Nephron progenitor cell (in vitro differentiated cells): ENCODE data around the gene HOXC9.

Experiments used
- DNase-seq: peaks from one replicate; pipeline ENCODE4 v3.0.0; 2021
- H3K27ac Mint-ChIP-seq: 2 replicates; pipeline ENCODE4 v1.8.0; 2021; ENCODE audit warnings: mild to moderate bottlenecking, moderate library complexity, mixed read lengths
- H3K27me3 Mint-ChIP-seq: 2 replicates; pipeline ENCODE4 v1.8.0; 2021; ENCODE audit warnings: mild to moderate bottlenecking, low read depth, mixed read lengths; ENCODE audit not compliant: poor library complexity
- H3K36me3 Mint-ChIP-seq: 2 replicates; pipeline ENCODE4 v1.8.0; 2021; ENCODE audit warnings: low read depth, mixed read lengths
- H3K4me1 Mint-ChIP-seq: 2 replicates; pipeline ENCODE4 v1.8.0; 2021; ENCODE audit warnings: mixed read lengths
- H3K4me3 Mint-ChIP-seq: 2 replicates; pipeline ENCODE4 v1.8.0; 2021; ENCODE audit warnings: mild to moderate bottlenecking, moderate library complexity, mixed read lengths
- H3K9me3 Mint-ChIP-seq: 2 replicates; pipeline ENCODE4 v1.8.0; 2021; ENCODE audit warnings: mild to moderate bottlenecking, moderate library complexity, mixed read lengths
- CTCF ChIP-seq: fragments of 200-600 bp; sonication (generic); IDR thresholded peaks from 2 replicates; pipeline ENCODE4 v1.5.0; 2021; ENCODE audit warnings: antibody characterized with exemption

The HOXC9 gene

GRCh38 chr12:53956251-53956887 lies 43.6 kb upstream of the HOXC9 start:
- H3K4me3 Mint-ChIP-seq: no peak overlapping the region
- TF ChIP-seq CTCF: no peak
- H3K36me3 Mint-ChIP-seq: no peaks in the 10 kb centered on the region
- no peaks in the 10 kb centered on the region for H3K9me3 Mint-ChIP-seq
- H3K27ac Mint-ChIP-seq: no peak overlapping the region
- H3K27me3 Mint-ChIP-seq: peaks cover 100% of the 10 kb centered on the region
- H3K4me1 Mint-ChIP-seq: peaks cover 17% of the 10 kb centered on the region
- no peak for DNase-seq

GRCh38 chr12:53956914-53957536 lies 42.9 kb upstream of the HOXC9 start:
- Mint-ChIP-seq H3K9me3 (no peaks in the 10 kb centered on the region), H3K4me1 (peaks cover 17% of the 10 kb centered on the region), H3K36me3 (no peaks in the 10 kb centered on the region), H3K27me3 (peaks cover 100% of the 10 kb centered on the region), H3K4me3 (no peak overlapping the region), H3K27ac (no peak overlapping the region)
- no peak for DNase-seq
- TF ChIP-seq CTCF: no peak

GRCh38 chr12:53958128-53958527 lies 41.8 kb upstream of the HOXC9 start:
- H3K4me3 Mint-ChIP-seq: no peak overlapping the region
- H3K27ac Mint-ChIP-seq: no peak overlapping the region
- H3K9me3 Mint-ChIP-seq: no peaks in the 10 kb centered on the region
- peaks cover 16% of the 10 kb centered on the region for H3K4me1 Mint-ChIP-seq
- H3K27me3 Mint-ChIP-seq: peaks cover 100% of the 10 kb centered on the region
- no peaks in the 10 kb centered on the region for H3K36me3 Mint-ChIP-seq
- TF ChIP-seq CTCF: no peak
- DNase-seq: no peak

- Mint-ChIP-seq H3K4me3 (no peak overlapping the region), H3K4me1 (peaks cover 18% of the 10 kb centered on the region), H3K9me3 (no peaks in the 10 kb centered on the region), H3K27ac (no peak overlapping the region), H3K27me3 (peaks cover 100% of the 10 kb centered on the region), H3K36me3 (no peaks in the 10 kb centered on the region)
- DNase-seq: no peak
- no peak for TF ChIP-seq CTCF
Observed at GRCh38 chr12:53959314-53959713, 40.6 kb upstream of the HOXC9 start.

GRCh38 chr12:53960187-53961024 lies 39.6 kb upstream of the HOXC9 start:
- H3K9me3 Mint-ChIP-seq: no peaks in the 10 kb centered on the region
- H3K27ac Mint-ChIP-seq: no peak overlapping the region
- H3K27me3 Mint-ChIP-seq: peaks cover 100% of the 10 kb centered on the region
- no peak for DNase-seq
- TF ChIP-seq CTCF: no peak
- H3K4me1 Mint-ChIP-seq: peaks cover 23% of the 10 kb centered on the region
- no peaks in the 10 kb centered on the region for H3K36me3 Mint-ChIP-seq
- H3K4me3 Mint-ChIP-seq: no peak overlapping the region
